ENCODE measurements around the gene LRRC72.
"Not testable (repeated sequence)": the region's sequence is repeated elsewhere in the genome, so short reads cannot be mapped to it uniquely, and the experiment has no call there.

Gene LRRC72

DNA sequence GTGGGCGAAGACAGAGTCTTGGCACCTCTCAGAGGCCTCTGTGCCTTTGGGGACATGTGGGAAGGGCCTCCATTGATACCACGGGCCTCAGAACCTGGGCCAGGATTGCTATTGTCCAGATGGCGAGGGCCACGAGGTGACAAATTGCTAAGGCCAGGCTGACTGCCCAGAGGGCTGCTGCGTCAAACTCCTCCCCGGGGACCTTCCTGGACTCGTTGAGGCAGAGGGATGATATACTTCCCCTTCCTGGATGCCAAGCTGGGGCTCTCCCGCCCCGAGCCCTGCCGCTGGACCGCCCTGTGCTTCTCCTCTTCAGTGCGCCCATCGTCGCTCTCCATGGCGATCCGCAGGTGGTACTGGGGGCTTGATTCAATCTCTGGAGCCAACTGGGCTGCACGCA is 58.9 kb downstream of the LRRC72 start:
- H3K36me3 Mint-ChIP-seq: no peaks in the 10 kb centered on the region
- H3K27ac Mint-ChIP-seq: no peak overlapping the region
- no peaks in the 10 kb centered on the region for H3K9me3 Mint-ChIP-seq (ENCODE audit: low read depth)
- H3K27me3 Mint-ChIP-seq: peaks cover 1% of the 10 kb centered on the region
- H3K4me1 Mint-ChIP-seq (ENCODE audit: low read depth): no peaks in the 10 kb centered on the region
- no peak overlapping the region for H3K4me3 Mint-ChIP-seq

DNA sequence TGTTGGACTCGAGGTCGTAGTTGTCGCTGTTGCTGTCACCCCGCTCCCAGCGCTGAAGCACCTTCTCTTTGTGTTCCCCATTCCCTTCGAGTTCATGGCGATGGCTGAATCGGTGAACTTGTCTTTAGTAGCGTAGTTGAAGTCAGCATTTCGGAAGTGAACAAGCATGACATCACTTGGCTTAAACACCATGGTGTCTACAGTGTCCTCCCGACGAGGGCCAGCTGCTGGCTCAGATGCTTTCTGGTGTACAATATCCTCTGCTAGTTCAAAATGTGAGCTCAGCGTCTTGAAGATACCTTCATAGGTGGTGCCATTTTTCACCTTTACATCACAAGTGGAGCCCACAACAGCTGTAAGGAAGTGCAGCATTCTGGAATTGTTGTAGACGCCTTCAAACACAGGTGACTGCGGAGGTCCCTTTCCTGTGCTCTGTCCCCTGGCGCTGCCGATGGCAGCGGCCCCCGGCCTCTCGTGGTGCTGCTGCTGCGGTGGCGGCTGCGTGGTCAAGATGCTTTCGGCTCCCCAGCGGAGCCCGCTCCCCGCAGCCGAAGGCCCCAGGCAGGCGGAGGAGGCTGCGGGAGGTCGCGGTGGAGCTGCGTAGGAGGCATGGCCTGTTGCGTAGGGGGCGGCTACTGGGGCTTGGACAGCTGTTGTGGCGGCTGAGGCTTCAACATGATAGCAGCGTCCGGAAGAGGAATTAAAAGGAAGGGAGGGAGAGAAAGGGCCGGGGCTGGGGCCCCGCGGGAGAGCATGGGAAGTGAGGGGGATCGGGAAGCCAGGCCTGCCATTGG is 59.7 kb downstream of the LRRC72 start:
- Mint-ChIP-seq H3K9me3 (ENCODE audit: low read depth) (no peaks in the 10 kb centered on the region), H3K27me3 (peaks cover 1% of the 10 kb centered on the region), H3K36me3 (no peaks in the 10 kb centered on the region), H3K27ac (no peak overlapping the region), H3K4me1 (ENCODE audit: low read depth) (no peaks in the 10 kb centered on the region), H3K4me3 (no peak overlapping the region)

DNA sequence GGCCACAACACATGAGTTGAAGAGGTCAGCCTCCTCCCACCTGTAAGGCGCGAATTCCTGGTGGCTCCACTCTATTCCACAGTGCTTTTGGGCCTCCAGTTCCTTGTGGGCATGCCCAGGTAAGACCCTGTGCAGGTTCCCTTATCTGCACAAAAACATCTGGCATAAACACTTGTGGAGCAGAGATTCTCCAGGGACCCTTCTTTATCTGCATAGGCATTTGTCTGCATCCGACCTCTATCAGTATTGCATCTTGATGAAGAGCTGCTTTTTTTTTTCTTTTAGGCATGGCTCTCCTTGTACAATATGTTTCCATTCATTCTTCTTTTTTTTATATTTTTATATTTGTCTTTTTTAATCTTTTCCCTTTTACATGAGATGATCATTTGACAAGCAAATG is 60.5 kb downstream of the LRRC72 start:
- no peak overlapping the region for H3K27ac Mint-ChIP-seq
- H3K36me3 Mint-ChIP-seq: no peaks in the 10 kb centered on the region

DNA sequence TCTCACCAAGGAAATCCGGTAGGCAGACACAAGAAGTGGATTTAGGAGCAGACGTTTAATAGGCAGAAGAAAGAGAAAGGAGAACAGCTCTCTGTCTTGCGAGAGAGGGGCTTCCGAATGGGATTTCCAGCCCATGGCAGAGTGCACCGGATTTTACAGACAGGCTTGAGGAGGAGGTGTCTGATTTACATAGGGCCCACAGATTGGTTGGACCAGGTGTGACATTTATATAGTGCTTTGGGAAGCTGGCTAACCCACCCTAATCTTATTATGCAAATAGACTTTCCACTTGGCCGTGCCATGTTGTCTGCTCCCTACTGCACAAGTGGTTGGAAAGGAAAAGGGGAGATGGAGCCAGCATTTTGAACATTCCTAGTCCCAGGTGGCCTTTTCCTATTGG is 61.2 kb downstream of the LRRC72 start:
- H3K27me3 Mint-ChIP-seq: peaks cover 1% of the 10 kb centered on the region
- H3K9me3 Mint-ChIP-seq (ENCODE audit: low read depth): no peaks in the 10 kb centered on the region
- H3K36me3 Mint-ChIP-seq: no peaks in the 10 kb centered on the region
- H3K4me1 Mint-ChIP-seq (ENCODE audit: low read depth): no peaks in the 10 kb centered on the region
- no peak overlapping the region for H3K27ac Mint-ChIP-seq
- no peak overlapping the region for H3K4me3 Mint-ChIP-seq

More for the DNA sequence above, 60.5 kb downstream of the LRRC72 start:
- peaks cover 1% of the 10 kb centered on the region for H3K27me3 Mint-ChIP-seq
- no peaks in the 10 kb centered on the region for H3K9me3 Mint-ChIP-seq (ENCODE audit: low read depth)
- H3K4me3 Mint-ChIP-seq: no peak overlapping the region
- H3K4me1 Mint-ChIP-seq (ENCODE audit: low read depth): no peaks in the 10 kb centered on the region

DNA sequence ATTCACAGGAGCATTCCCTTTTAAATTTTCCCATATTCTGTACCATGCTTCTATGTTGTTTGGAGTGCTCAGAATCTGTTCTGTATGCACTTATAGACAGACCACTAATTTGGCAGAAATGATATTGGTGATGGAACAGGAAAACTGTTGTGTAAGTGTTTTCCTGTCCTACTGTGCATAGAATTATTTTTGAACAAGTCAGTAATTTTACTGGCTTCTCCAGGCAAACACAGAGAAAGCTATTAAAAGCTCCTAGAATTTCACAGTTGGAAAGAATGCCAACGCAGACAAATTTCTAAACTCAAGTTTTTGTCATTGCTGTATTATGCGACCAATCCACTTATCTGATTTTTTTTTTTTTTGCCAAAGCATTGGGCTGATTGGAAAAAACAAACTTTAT is 63.3 kb downstream of the LRRC72 start:
- no peak overlapping the region for H3K27ac Mint-ChIP-seq
- H3K27me3 Mint-ChIP-seq: peaks cover 1% of the 10 kb centered on the region
- no peak overlapping the region for H3K4me3 Mint-ChIP-seq
- no peaks in the 10 kb centered on the region for H3K9me3 Mint-ChIP-seq (ENCODE audit: low read depth)
- H3K4me1 Mint-ChIP-seq (ENCODE audit: low read depth): no peaks in the 10 kb centered on the region
- no peaks in the 10 kb centered on the region for H3K36me3 Mint-ChIP-seq

DNA sequence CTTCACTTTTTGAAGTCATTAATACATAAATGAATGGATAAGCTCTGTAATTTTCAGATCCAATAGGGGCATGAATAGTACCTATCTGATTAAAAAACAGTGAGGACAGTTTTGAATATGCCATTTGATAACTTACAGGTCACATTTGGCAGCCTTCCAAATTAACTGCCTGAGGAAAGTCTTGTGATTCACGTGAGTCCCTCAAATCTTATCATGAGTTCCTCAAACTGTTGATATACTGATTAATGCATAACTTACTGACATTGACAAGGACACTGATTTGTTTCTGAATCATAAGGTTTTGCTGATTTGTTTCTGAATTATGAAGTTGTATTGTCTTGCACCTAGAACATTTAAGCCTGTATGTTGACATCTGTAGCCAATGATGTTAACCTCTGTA is 63.8 kb downstream of the LRRC72 start:
- no peaks in the 10 kb centered on the region for H3K9me3 Mint-ChIP-seq (ENCODE audit: low read depth)

DNA sequence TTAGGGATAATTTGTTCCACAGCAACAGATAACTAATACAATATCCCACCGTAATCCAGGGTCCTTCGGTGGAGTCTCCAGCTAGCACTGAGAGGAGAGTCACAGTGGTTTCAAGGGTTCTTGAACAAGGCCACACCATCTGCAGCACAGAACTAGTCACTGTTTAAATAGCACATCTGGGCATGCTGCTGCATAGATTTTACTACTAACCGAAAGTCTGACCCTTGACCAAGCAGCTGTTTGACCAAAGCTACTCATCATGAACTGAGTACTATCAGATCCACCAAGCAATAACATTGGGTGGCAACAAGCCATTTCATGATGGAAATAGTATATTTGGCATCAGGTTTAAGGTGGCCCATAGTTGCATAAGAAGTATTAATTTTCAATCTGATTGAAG is 65.8 kb downstream of the LRRC72 start:
- Mint-ChIP-seq H3K27me3 (no peaks in the 10 kb centered on the region), H3K4me3 (no peak overlapping the region), H3K36me3 (peaks cover 2% of the 10 kb centered on the region), H3K27ac (no peak overlapping the region), H3K4me1 (ENCODE audit: low read depth) (no peaks in the 10 kb centered on the region), H3K9me3 (ENCODE audit: low read depth) (no peaks in the 10 kb centered on the region)

More for the DNA sequence above, 63.8 kb downstream of the LRRC72 start:
- H3K27ac Mint-ChIP-seq: no peak overlapping the region
- peaks cover 1% of the 10 kb centered on the region for H3K27me3 Mint-ChIP-seq
- H3K36me3 Mint-ChIP-seq: no peaks in the 10 kb centered on the region
- H3K4me1 Mint-ChIP-seq (ENCODE audit: low read depth): no peaks in the 10 kb centered on the region
- H3K4me3 Mint-ChIP-seq: no peak overlapping the region

DNA sequence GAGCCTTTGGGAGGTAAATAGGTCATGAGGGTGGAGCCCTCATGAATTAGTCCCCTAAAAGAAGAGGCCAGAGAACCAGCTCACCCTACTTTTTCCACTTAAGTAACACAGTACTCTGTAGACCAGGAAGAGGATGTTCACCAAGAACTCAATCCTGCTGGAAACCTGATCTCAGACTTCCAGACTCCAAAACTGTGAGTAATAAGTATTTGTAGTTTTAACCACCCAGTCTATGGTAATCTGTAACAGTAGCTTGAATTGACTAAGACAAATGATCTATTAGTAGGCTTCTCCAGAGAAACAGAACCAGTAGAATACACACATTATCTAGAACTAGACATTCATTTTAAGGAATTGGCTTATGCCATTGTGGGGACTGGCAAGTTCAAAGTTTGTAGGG is 67.4 kb downstream of the LRRC72 start:
- Mint-ChIP-seq H3K36me3 (peaks cover 6% of the 10 kb centered on the region), H3K4me1 (ENCODE audit: low read depth) (no peaks in the 10 kb centered on the region), H3K27ac (no peak overlapping the region), H3K4me3 (no peak overlapping the region), H3K27me3 (no peaks in the 10 kb centered on the region), H3K9me3 (ENCODE audit: low read depth) (no peaks in the 10 kb centered on the region)

DNA sequence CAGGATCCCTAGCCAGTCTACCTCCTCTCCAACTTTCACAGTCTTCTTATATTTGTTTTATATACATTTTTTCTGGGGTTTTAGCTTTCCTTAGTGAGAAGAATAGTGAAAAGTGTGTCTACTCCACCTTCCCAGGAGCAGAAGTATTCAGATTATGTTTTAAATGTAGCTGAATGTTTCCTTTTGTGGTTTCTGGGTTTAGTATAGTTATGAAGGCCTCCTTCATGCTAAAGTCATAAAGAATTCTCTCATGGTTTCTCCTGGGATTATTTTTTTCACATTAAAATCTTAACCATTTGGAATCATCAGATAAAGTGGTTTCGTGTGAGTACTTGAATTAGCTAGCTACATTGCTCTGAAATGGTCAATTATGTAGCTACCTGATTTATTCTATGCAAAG is 68.1 kb downstream of the LRRC72 start:
- no peaks in the 10 kb centered on the region for H3K4me1 Mint-ChIP-seq (ENCODE audit: low read depth)
- H3K4me3 Mint-ChIP-seq: no peak overlapping the region
- H3K27ac Mint-ChIP-seq: no peak overlapping the region
- H3K27me3 Mint-ChIP-seq: no peaks in the 10 kb centered on the region
- peaks cover 6% of the 10 kb centered on the region for H3K36me3 Mint-ChIP-seq
- no peaks in the 10 kb centered on the region for H3K9me3 Mint-ChIP-seq (ENCODE audit: low read depth)

DNA sequence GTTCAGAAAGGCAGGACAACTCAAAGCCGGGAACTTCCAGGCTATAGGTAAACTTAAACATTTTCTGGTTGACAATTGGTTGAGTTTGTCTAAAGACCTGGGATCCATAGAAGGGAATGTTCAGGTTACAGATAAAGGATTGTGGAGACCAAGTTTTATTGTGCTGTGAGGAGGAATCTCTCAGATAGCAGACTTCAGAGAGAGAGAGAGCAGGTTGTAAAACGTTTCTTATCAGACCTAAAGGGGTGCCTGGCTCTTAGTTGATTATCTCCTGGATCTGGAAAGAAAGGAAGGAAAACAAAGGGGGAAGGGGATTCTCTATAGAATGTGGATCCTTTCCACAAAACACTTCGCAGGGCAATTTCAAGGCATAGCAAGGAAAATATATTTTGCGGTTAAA is 69.0 kb downstream of the LRRC72 start:
- not testable (repeated sequence) for H3K36me3 Mint-ChIP-seq; H3K4me3 Mint-ChIP-seq; H3K4me1 Mint-ChIP-seq (ENCODE audit: low read depth); H3K27ac Mint-ChIP-seq; H3K9me3 Mint-ChIP-seq (ENCODE audit: low read depth); H3K27me3 Mint-ChIP-seq

DNA sequence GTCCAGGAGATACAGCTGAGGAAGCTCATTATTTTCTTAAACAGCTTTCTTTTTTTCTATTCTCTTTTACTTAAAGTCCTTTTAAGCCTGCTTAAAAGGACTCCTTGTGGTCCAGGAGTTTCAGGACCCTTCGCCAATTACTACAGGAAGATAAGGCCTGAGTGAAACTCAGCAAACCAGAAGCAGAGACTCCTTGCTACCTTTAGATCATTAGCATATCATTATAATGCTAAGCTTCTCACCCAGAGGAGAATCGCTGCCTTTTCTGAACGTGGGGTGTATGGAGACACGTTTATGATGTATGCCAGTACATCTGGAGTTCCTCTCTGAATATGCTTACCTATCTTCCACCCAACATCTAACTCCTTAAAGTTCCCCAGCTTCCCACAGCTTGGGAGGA is 71.4 kb downstream of the LRRC72 start:
- Mint-ChIP-seq H3K4me1 (ENCODE audit: low read depth) (no peaks in the 10 kb centered on the region), H3K4me3 (no peak overlapping the region), H3K27ac (no peak overlapping the region), H3K9me3 (ENCODE audit: low read depth) (no peaks in the 10 kb centered on the region), H3K36me3 (peaks cover 15% of the 10 kb centered on the region), H3K27me3 (no peaks in the 10 kb centered on the region)

DNA sequence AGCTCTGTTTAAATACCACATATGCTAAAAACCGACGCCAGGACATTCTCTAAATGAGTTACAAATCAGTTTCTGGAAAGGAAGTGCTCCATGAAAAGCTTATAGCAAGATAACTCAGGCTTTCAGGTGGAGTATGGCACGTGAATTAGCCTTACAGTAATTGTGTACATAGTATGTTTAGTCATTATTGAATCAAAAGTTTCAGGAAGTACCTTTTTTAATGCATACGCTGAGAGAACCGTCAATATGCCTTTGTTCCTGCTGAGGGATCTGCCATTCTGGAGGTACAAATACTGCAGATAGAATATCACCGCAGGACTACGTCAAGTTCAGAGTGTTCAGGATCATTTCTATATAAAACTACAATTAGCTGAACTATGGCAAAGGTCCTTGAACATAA is 73.2 kb downstream of the LRRC72 start:
- no peaks in the 10 kb centered on the region for H3K9me3 Mint-ChIP-seq (ENCODE audit: low read depth)
- no peaks in the 10 kb centered on the region for H3K27me3 Mint-ChIP-seq
- peaks cover 20% of the 10 kb centered on the region for H3K36me3 Mint-ChIP-seq
- H3K4me1 Mint-ChIP-seq (ENCODE audit: low read depth): no peaks in the 10 kb centered on the region
- H3K27ac Mint-ChIP-seq: no peak overlapping the region
- no peak overlapping the region for H3K4me3 Mint-ChIP-seq

DNA sequence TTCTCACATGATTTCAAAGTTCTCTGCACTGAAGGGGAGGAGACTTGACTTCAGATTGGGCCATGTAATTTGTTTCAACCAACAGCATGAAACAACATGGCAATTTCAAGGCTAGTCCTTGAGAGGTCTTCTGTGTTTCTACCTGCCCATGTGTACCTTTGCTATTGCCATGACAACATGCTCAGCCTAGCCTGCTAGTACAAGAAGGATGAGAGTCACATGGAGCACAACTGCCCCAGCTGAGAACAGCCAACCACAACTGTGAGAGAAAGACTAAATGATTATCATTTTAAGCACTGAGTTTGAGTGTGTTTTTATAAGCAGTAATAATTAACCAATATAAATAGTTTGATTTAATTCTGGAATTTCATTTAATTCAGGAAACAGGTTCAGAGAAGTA is 77.0 kb downstream of the LRRC72 start:
- Mint-ChIP-seq H3K4me3 (no peak overlapping the region), H3K4me1 (ENCODE audit: low read depth) (no peaks in the 10 kb centered on the region), H3K36me3 (peaks cover 19% of the 10 kb centered on the region), H3K27ac (no peak overlapping the region), H3K9me3 (ENCODE audit: low read depth) (no peaks in the 10 kb centered on the region), H3K27me3 (no peaks in the 10 kb centered on the region)

DNA sequence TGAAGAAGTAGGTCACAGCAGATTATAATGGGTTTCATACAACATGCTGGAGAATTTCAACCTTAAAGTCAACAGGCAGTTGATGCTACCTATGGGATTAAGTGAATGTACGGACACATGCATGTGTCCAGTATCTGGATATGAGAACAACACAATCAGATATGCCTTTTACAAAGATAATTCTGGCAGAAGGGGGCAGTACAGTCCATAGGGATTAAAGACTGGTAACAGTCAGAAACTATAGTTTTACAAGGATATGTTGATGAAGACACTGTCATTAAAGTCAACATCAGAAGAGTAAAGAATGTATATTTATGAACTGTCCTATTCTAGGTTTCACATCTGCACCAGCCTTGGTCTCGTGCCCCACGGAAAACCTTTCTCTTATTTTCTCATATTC is 77.4 kb downstream of the LRRC72 start:
- Mint-ChIP-seq H3K27ac (no peak overlapping the region), H3K4me3 (no peak overlapping the region), H3K36me3 (peaks cover 17% of the 10 kb centered on the region), H3K4me1 (ENCODE audit: low read depth) (no peaks in the 10 kb centered on the region), H3K27me3 (no peaks in the 10 kb centered on the region), H3K9me3 (ENCODE audit: low read depth) (no peaks in the 10 kb centered on the region)

DNA sequence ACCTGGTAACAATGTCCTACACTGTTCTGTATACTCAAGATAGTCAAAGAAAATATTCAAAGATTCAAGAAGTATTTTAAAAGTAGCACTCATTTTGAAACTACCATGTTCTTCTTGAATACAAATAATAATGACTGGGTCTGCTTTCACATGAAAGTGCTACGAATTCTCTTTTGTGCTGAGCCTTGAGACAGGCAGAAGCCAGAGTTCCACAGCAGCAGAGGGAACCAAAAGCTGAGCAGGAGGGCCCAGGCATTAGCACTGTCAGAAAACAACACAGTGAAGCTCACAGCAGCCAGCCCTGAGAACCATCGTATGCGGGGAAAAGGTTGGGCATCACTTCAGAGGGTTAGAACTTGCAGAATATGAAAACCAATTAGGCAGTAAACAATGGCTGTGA is 80.1 kb downstream of the LRRC72 start:
- no peak overlapping the region for H3K4me3 Mint-ChIP-seq
- no peak overlapping the region for H3K27ac Mint-ChIP-seq
- H3K9me3 Mint-ChIP-seq (ENCODE audit: low read depth): no peaks in the 10 kb centered on the region
- no peaks in the 10 kb centered on the region for H3K4me1 Mint-ChIP-seq (ENCODE audit: low read depth)
- H3K36me3 Mint-ChIP-seq: peaks cover 21% of the 10 kb centered on the region
- no peaks in the 10 kb centered on the region for H3K27me3 Mint-ChIP-seq

DNA sequence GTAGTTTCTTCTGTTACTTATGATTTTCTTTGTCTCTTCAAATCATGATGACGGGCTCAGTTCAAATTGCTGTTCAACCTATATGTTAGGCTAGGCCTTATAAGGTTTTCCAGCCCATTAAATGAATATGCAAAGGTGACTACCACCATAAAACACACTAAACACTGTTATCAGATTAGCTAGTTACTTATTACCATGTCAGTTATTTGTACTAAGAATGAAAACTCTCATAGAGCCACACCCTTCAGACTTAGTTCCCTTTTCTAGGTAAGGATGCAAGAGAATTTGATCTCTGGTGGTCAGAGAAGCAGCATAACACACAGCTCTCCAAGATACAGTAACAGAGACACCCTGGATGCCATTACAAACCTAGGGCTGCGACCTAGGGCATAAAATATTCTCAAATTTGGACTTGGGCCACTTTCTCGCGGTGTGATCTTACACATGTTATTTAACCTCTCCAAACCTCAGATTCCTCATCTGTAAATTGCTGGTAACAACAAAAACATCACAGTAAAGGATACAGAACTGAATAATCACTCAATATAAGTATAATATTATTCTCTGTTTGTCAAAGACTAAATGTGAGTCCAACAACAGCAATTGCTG is 83.3 kb downstream of the LRRC72 start:
- Mint-ChIP-seq H3K9me3 (ENCODE audit: low read depth) (no peaks in the 10 kb centered on the region), H3K36me3 (peaks cover 15% of the 10 kb centered on the region), H3K27ac (no peak overlapping the region), H3K4me3 (no peak overlapping the region), H3K4me1 (ENCODE audit: low read depth) (no peaks in the 10 kb centered on the region), H3K27me3 (no peaks in the 10 kb centered on the region)
